ENCODE results near the gene LMO1.

The LMO1 gene

DNA sequence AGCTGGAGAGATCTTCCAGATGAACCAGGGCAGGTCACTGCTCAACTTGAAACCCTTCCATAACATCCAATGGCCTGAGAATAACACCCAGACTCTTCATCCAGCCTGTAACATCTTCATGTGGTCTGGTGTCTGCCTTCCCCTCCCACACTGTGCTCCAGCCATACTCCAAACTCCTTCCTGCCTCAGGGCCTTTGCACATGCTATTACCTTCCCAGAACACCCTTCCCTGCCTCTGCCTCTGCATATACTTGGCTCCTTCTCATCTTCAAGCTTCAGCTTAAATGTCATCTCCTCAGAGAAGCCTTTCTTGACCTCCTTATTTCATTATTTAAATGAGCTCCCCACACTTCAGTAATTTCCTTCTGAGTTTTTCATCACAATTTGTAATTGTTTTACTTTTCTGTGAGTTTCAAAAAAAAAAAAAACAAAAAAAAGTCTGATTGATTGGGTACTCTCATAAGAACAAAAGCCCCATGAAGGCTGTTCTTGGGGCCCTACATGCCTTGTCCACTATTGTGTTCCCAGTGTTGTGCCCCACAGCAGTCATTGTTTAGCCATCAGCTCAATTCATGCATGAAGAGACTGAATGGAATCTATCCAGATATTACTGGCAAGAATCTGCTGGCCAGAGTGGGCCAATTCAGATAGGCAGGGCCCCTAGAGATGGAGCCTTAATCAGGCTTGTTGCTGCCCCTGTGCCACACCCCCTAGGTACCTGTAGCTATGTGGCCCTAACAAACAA lies 22.1 kb downstream of the LMO1 start:
- H3K27ac ChIP-seq (ENCODE audit: low read depth, low read length) = no peak overlapping the region; the same call in 1 of the 2 replicates
- no peaks in the 10 kb centered on the region for H3K36me3 ChIP-seq (ENCODE audit: control insufficient read depth, insufficient read depth, low read length)

DNA sequence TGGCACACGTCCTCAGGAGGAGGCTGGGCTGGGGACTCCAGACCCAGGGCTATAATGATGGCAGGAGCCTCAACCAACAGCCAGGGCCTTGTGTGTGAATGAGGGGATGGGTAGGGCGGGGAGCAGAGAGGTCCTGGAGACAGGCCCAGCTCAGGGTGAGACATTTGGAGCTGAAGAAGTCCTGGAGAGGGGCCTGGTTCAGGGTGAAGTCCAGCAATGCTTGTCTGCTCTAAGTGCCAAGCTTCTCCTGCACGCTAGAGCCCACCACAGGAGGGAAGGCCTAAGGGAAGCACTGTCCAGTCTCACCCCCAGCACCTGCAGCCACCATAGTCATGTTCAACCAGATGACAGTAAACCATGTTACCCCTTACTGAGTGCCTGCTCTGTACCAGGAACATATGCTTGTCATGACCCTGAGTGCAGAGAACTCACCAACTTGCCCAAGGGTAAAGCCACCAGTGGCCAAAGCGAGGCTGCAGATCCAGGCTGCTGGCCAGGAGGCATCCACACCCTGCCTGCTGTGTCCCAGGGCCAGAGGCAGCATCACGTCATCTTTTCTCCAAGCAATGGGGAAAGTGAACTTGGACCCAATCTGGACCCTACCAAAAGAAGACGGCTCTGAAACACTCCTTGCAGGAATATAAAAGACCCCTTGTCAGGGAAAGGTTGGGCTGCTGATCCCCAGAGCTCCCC lies 24.0 kb downstream of the LMO1 start:
- Histone ChIP-seq H3K27me3 (ENCODE audit: control insufficient read depth, insufficient read depth, low read length) (no peaks in the 10 kb centered on the region), H3K27ac (ENCODE audit: low read depth, low read length) (no peak overlapping the region), H3K4me1 (ENCODE audit: control insufficient read depth, insufficient read depth, low read length) (peaks cover 21% of the 10 kb centered on the region), H3K36me3 (ENCODE audit: control insufficient read depth, insufficient read depth, low read length) (no peaks in the 10 kb centered on the region), H3K9me3 (ENCODE audit: control insufficient read depth, insufficient read depth, low read depth, low read length) (no peaks in the 10 kb centered on the region), H3K4me3 (ENCODE audit: low read depth, low read length) (no peak overlapping the region), H3K9ac (ENCODE audit: low read length) (no peak overlapping the region)

More for the DNA sequence above, 22.1 kb downstream of the LMO1 start:
- no peaks in the 10 kb centered on the region for H3K9me3 ChIP-seq (ENCODE audit: control insufficient read depth, insufficient read depth, low read depth, low read length)
- H3K4me3 ChIP-seq (ENCODE audit: low read depth, low read length) = no peak overlapping the region
- H3K9ac ChIP-seq (ENCODE audit: low read length) = no peak overlapping the region
- peaks cover 20% of the 10 kb centered on the region for H3K4me1 ChIP-seq (ENCODE audit: control insufficient read depth, insufficient read depth, low read length)
- H3K27me3 ChIP-seq (ENCODE audit: control insufficient read depth, insufficient read depth, low read length) = no peaks in the 10 kb centered on the region

DNA sequence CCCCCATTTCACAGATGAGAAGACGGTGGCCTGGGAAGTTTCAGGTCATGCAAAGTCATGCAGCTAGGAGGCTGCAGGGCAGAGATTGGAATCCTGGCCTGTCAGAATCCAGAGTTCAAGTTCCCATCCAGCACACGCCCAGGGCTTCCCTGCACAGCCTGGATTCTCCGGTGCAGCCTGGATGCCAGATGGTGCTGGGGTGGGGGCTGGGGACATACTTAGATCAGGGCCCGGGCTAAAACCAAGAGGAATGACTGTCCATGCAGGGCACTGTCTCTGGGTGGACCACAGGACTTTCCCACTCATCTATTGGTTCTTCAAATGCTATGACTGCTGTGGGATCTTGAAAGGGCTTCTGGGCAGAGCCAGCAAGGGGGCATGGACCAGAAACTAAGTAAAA lies 24.6 kb downstream of the LMO1 start:
- Histone ChIP-seq H3K4me1 (ENCODE audit: control insufficient read depth, insufficient read depth, low read length) (peaks cover 28% of the 10 kb centered on the region), H3K36me3 (ENCODE audit: control insufficient read depth, insufficient read depth, low read length) (no peaks in the 10 kb centered on the region), H3K9me3 (ENCODE audit: control insufficient read depth, insufficient read depth, low read depth, low read length) (no peaks in the 10 kb centered on the region), H3K9ac (ENCODE audit: low read length) (no peak overlapping the region), H3K4me3 (ENCODE audit: low read depth, low read length) (no peak overlapping the region), H3K27me3 (ENCODE audit: control insufficient read depth, insufficient read depth, low read length) (no peaks in the 10 kb centered on the region), H3K27ac (ENCODE audit: low read depth, low read length) (no peak overlapping the region)

DNA sequence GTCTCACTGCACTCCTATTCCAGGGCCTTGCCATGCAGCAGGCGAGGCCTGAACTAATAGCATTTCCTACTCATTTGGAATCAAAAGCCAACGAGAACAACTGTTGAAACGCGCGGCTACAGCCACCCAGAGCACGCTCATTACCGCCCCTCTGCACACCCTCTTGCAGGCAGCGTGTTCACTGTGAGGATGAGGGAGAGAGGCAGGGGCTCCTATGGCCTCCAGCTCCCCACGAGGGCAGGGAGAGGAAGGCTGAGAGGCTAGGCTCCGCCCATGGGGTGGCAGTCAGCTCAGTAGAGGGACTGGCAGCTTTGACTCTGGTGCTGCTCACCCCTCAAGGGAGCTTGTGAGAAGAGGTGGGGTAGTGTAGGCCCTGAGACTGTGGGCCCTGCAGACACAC lies 26.2 kb downstream of the LMO1 start:
- Histone ChIP-seq H3K4me1 (ENCODE audit: control insufficient read depth, insufficient read depth, low read length) (peaks cover 20% of the 10 kb centered on the region), H3K4me3 (ENCODE audit: low read depth, low read length) (no peak overlapping the region), H3K9ac (ENCODE audit: low read length) (no peak overlapping the region), H3K36me3 (ENCODE audit: control insufficient read depth, insufficient read depth, low read length) (no peaks in the 10 kb centered on the region), H3K27me3 (ENCODE audit: control insufficient read depth, insufficient read depth, low read length) (no peaks in the 10 kb centered on the region), H3K27ac (ENCODE audit: low read depth, low read length) (no peak overlapping the region), H3K9me3 (ENCODE audit: control insufficient read depth, insufficient read depth, low read depth, low read length) (no peaks in the 10 kb centered on the region)

DNA sequence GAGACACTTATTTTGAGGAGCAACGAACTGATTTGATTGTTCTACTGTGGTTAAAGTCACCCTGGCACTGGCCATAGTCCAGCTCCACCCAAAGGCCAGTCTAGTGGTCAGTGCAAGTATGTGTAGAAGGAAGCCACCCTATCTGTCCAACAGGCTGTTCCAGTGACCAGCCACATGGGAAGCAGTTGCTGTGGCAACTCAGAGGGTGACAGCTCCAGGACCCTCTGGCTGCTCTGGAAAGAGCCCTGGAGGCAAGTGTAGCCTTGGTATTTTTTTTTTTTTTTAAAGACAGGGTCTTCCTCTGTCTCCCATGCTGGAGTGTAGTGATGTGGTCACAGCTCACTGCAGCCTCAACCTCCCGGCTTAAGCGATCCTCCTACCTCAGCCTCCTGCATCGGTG lies 27.8 kb downstream of the LMO1 start:
- H3K9ac ChIP-seq (ENCODE audit: low read length) = no peak overlapping the region
- no peaks in the 10 kb centered on the region for H3K36me3 ChIP-seq (ENCODE audit: control insufficient read depth, insufficient read depth, low read length)
- peaks cover 4% of the 10 kb centered on the region; the same call in 1 of the 2 replicates for H3K27me3 ChIP-seq (ENCODE audit: control insufficient read depth, insufficient read depth, low read length)
- H3K9me3 ChIP-seq (ENCODE audit: control insufficient read depth, insufficient read depth, low read depth, low read length) = no peaks in the 10 kb centered on the region
- H3K27ac ChIP-seq (ENCODE audit: low read depth, low read length) = no peak overlapping the region
- no peak overlapping the region for H3K4me3 ChIP-seq (ENCODE audit: low read depth, low read length)
- H3K4me1 ChIP-seq (ENCODE audit: control insufficient read depth, insufficient read depth, low read length) = peaks cover 13% of the 10 kb centered on the region; the same call in 1 of the 2 replicates

DNA sequence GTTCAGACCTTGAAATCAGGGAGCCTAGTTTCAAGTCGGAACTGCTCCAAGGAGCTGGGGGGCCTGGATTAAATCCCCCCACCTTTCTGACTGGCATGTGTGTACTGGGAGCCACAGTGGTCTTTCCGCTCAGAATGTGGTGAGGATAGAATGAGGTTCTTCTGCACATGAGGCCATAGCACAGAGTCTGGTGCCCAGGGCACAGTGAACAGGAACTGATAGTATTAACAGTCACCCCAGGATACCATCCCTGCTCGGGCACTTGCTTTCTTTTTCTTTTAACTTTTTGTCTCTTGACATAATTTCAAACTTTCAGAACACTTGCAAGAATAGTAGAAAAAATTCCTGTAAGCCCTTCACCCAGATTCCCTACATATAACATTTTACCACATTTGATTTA lies 28.8 kb downstream of the LMO1 start:
- H3K9me3 ChIP-seq (ENCODE audit: control insufficient read depth, insufficient read depth, low read depth, low read length) = no peaks in the 10 kb centered on the region
- no peaks in the 10 kb centered on the region for H3K36me3 ChIP-seq (ENCODE audit: control insufficient read depth, insufficient read depth, low read length)
- peaks cover 10% of the 10 kb centered on the region; the same call in 1 of the 2 replicates for H3K4me1 ChIP-seq (ENCODE audit: control insufficient read depth, insufficient read depth, low read length)
- peaks cover 8% of the 10 kb centered on the region; the same call in 1 of the 2 replicates for H3K27me3 ChIP-seq (ENCODE audit: control insufficient read depth, insufficient read depth, low read length)
- H3K27ac ChIP-seq (ENCODE audit: low read depth, low read length) = no peak overlapping the region
- no peak overlapping the region for H3K9ac ChIP-seq (ENCODE audit: low read length)
- H3K4me3 ChIP-seq (ENCODE audit: low read depth, low read length) = no peak overlapping the region

DNA sequence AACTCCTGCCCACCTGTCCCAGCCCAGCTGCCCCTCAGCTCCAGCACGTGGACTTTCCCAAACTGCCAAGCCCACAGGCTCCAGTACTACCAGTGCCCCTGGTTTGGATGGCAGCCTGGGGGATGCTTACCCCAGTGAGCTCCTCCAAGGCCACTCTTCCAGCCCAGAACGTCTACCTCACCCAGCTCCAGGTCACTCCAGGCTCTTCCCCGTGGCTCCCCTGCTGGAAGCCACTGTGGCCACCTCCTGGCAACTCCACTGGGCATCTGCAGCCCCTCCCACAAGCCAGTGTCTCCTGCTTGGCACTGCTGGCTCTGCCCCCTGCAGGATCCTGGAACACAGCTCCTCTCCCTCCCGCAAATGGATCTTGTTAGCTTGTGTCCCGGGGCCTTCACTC lies 29.3 kb downstream of the LMO1 start:
- H3K36me3 ChIP-seq (ENCODE audit: control insufficient read depth, insufficient read depth, low read length) = no peaks in the 10 kb centered on the region
- H3K4me1 ChIP-seq (ENCODE audit: control insufficient read depth, insufficient read depth, low read length) = peaks cover 12% of the 10 kb centered on the region; the same call in 1 of the 2 replicates
- no peak overlapping the region for H3K9ac ChIP-seq (ENCODE audit: low read length)
- H3K4me3 ChIP-seq (ENCODE audit: low read depth, low read length) = no peak overlapping the region
- H3K27me3 ChIP-seq (ENCODE audit: control insufficient read depth, insufficient read depth, low read length) = peaks cover 8% of the 10 kb centered on the region; the same call in 1 of the 2 replicates
- no peaks in the 10 kb centered on the region for H3K9me3 ChIP-seq (ENCODE audit: control insufficient read depth, insufficient read depth, low read depth, low read length)
- H3K27ac ChIP-seq (ENCODE audit: low read depth, low read length) = no peak overlapping the region

DNA sequence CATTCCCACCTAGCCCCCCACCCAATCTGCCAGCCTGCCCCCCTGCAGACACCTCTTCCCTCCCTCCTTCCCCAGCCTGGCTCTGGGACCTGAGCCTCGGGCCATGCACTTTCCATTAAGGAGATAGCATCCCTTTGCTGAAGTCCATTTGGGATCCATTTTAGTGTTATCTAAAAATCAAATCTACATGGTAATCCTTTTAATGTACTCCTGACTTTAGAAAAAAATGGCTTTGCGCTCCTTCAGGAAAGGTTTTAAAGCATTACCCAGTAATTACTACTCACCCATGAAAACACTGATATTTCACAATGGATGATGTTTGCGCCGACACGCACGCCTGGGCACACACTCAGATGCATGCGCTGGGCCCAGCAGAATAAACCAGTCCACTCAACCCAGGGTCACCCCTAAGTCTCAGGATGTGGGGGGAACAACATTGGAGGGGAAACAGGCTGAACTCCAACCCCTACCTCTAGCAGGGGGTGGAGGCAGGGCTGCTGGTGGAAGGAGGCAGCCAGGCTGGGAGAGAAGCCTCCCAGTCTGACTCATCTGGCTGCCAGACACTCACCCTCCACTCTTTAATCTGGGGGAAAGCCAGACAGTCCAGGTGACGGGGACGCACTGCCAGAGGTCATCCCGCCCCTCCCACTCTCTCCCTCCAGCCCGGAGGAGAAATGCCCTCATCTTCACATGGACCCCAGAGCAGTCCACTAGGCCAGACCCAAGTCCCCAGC lies 29.8 kb downstream of the LMO1 start:
- H3K27ac ChIP-seq (ENCODE audit: low read depth, low read length) = no peak overlapping the region
- H3K9ac ChIP-seq (ENCODE audit: low read length) = no peak overlapping the region
- H3K36me3 ChIP-seq (ENCODE audit: control insufficient read depth, insufficient read depth, low read length) = no peaks in the 10 kb centered on the region
- H3K4me1 ChIP-seq (ENCODE audit: control insufficient read depth, insufficient read depth, low read length) = peaks cover 17% of the 10 kb centered on the region; the same call in 1 of the 2 replicates
- H3K27me3 ChIP-seq (ENCODE audit: control insufficient read depth, insufficient read depth, low read length) = peaks cover 8% of the 10 kb centered on the region; the same call in 1 of the 2 replicates
- no peaks in the 10 kb centered on the region for H3K9me3 ChIP-seq (ENCODE audit: control insufficient read depth, insufficient read depth, low read depth, low read length)
- H3K4me3 ChIP-seq (ENCODE audit: low read depth, low read length) = no peak overlapping the region

DNA sequence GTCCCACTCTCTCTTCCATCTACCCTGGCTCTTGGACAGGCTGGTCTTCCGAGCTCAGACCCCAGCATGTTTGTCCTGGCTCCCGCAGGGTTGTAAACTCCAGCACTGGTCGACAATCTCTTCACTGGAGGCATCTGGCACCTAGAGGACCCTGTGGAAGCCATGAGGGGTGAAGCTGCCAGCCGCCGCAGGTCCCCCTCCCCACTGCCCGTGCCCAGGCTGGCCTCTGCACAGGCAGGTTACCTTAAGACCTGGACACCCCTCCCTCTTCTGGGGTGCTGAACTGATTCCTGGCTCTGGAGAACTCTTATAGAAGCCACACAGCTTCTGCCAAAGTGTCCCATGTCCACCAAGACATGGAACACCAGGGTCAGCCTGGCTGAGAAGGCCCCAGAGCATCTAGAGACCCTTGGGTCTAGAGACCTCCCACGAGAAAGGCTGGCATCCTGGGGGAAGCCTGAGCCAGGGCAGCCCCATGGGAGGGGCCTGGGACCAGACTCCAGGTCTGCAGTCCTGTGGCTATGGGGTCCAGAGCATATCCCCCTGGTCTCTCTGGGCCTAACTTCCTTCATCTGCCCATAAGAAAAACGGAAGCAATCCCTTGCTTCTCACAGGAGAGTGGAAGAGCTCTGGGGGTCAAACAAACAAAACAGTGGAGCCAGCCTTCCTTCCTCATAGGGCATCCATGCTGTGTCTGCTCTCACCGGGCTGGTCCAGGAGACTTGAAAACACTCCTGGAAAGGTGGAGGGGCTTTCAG lies 30.6 kb downstream of the LMO1 start:
- H3K4me1 ChIP-seq (ENCODE audit: control insufficient read depth, insufficient read depth, low read length) = peaks cover 17% of the 10 kb centered on the region; the same call in 1 of the 2 replicates
- H3K27me3 ChIP-seq (ENCODE audit: control insufficient read depth, insufficient read depth, low read length) = peaks cover 8% of the 10 kb centered on the region; the same call in 1 of the 2 replicates
- no peaks in the 10 kb centered on the region for H3K36me3 ChIP-seq (ENCODE audit: control insufficient read depth, insufficient read depth, low read length)
- no peaks in the 10 kb centered on the region for H3K9me3 ChIP-seq (ENCODE audit: control insufficient read depth, insufficient read depth, low read depth, low read length)
- no peak overlapping the region for H3K27ac ChIP-seq (ENCODE audit: low read depth, low read length)
- H3K9ac ChIP-seq (ENCODE audit: low read length) = no peak overlapping the region
- H3K4me3 ChIP-seq (ENCODE audit: low read depth, low read length) = no peak overlapping the region

DNA sequence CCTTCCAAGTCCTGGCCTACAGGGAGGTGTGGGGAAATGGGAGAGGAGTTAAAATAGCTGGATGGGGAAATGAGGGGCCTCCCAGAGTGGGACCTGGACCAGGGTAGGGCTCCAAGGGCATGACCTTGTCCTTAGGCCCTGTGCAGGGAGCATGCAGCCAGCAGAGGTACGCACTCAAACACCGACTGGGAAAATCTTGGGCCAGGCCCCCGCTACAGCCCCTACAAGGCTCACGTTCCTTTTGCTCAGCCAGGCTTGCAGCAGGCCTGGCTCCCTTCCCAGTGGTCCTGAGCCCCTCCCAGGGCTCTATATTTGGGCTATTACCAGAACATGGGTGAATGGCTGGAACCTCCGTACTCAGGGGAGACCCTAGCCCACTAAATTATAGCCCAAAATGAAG lies 31.3 kb downstream of the LMO1 start:
- Histone ChIP-seq H3K27ac (ENCODE audit: low read depth, low read length) (no peak overlapping the region), H3K9ac (ENCODE audit: low read length) (no peak overlapping the region), H3K4me1 (ENCODE audit: control insufficient read depth, insufficient read depth, low read length) (peaks cover 17% of the 10 kb centered on the region; the same call in 1 of the 2 replicates), H3K9me3 (ENCODE audit: control insufficient read depth, insufficient read depth, low read depth, low read length) (no peaks in the 10 kb centered on the region), H3K27me3 (ENCODE audit: control insufficient read depth, insufficient read depth, low read length) (peaks cover 8% of the 10 kb centered on the region; the same call in 1 of the 2 replicates), H3K36me3 (ENCODE audit: control insufficient read depth, insufficient read depth, low read length) (no peaks in the 10 kb centered on the region), H3K4me3 (ENCODE audit: low read depth, low read length) (no peak overlapping the region)
